ENCODE measurements around the gene GMDS.

The GMDS gene

DNA sequence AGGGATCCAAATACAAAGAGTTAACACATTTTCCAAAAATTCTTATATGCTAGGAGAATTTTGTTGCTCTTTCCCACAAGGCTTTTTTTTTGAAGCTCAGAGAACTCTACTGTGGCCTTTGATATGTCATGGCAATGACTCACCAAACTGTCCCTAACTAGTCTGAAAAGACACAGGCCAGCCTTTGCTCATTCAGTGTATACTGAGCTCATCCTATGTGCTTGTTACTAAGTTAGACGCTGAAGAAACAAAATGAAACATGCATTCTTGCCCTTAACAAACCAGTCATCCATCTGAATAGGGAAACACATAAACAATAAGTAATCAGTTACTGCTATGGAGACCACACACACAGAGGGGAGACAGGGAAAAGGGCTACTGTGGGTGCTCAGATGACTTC, 343.8 kb downstream of the GMDS start:
- DNase-seq (ENCODE audit: low read depth in 3 of 3), result no peak

DNA sequence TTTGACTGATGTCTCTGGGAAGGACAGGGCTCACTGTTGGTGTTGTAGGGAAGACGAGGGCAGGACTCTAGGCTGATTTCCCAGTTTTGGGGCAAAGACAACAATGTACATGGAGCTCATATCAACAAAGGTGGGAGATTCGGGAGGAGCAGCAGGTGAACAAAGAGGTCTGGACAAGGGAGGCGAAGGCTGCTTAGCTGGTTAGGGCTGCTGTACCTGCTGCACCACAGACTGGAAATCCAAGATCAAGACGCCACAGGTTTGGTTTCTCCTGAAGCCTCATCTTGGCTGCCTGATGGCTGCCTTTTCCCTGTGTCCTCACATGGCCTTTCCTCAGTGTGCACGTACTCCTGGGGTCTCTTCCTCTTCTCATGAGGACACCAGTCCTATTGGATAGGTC, 348.5 kb downstream of the GMDS start:
- DNase-seq (ENCODE audit: low read depth in 3 of 3), result no peak

DNA sequence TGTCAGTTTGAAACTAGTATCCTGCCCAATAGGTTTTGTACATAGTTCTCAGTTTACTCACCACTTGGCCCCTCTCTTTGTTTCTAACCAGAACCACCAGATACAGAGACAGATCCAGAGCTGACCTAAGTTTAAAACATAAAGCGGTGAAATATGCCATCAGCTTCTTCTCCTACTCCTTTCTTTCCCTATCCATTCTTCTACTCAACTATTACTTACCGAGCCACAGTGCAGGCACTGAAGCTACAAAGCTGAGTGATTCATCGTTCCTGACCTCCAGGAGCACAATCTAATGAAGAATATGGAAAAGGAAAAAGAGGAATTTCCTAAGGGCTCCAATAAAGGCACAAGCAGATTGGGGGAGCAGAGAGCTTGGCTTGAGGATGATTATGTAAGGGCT, 349.7 kb downstream of the GMDS start:
- no peak for DNase-seq (ENCODE audit: low read depth in 3 of 3)

DNA sequence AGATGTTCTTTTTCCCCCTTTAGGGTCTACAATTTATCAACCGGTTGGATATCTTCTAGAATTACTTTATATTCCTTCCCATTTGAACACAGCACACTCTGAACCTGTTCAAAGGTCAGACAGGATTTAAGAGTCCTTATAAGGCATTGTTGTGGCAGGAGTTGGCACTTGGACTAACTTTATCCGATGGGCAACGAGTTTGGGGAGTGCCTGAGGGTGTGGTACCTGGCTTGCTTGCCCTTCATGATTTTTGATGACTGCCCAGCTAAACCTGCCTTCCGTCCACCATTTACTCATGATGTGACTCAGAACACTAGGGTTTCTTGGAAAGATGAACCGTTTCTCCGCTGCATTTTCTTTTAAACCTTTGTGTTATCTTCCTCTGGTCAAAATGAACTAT, 350.5 kb downstream of the GMDS start:
- no peak for DNase-seq (ENCODE audit: low read depth in 3 of 3)

DNA sequence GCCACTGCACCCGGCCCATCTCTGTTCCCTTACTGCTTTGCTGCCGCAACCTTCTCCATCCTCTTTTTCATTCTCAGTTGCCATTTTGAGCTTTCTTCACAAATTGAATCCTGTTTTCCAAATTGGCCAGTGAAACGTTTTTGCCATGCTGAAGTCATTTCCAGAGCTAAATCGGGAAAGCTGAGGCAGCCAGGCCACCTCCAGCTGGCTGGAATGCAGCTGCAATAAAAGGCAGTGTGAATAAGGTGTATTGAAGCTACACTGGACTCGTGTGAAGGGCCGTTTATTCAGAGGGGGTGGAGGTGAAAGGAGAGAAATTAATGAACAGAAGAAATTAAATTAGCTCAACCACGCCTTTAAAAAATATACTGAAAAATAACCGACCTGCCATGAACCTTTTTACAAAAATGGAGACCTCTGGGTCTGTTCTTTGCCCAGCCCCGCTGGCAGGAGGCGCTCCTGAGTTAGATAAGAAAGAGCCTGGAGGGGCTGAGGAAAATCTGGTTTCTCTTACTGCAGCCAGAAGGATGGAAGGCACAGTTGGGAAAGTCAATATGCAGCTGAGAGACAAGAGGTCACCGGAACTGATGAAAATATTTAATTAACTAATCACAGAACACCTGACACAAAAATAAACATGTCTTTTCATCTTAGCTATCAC, 351.8 kb downstream of the GMDS start:
- DNase-seq (ENCODE audit: low read depth in 3 of 3), result no peak

DNA sequence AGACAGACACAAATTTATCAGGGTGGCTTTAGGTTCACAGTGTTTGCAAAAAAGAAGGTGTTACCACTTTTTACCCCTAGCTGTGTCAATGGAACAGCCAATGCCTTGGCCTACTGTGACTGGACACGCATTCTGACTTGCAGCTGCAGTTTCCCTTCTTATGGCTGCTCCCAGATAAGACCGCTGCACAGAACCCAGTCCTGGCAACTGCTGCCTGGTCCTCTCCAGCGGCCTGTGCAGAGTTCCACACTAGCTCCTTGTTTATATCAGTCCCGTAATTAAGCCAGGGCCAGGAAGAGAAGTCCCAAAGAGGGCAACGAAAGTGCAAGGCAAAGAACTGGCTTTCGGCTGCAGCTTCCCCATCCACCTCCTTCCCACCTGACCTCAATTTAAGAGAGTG, 352.7 kb downstream of the GMDS start:
- DNase-seq (ENCODE audit: low read depth in 3 of 3), result no peak

DNA sequence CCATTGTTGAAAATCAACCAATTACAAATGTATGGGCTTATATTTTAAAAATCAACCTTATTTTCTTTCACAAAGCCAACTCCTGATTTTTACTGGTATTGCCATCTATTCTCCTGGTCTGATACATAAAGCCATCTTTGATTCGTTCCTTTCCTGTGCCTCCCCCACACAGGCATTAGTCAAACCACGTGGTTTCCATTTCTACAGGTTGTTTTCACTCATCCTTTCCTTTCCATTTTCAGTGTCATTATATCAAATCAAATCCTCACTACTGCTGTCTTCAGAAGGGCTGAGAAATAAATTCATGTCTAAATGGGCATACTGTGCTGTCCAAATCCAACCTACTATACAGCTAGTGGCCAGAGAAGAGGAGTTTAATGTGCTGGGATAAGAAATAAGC, 354.4 kb downstream of the GMDS start:
- DNase-seq (ENCODE audit: low read depth in 3 of 3), result no peak

DNA sequence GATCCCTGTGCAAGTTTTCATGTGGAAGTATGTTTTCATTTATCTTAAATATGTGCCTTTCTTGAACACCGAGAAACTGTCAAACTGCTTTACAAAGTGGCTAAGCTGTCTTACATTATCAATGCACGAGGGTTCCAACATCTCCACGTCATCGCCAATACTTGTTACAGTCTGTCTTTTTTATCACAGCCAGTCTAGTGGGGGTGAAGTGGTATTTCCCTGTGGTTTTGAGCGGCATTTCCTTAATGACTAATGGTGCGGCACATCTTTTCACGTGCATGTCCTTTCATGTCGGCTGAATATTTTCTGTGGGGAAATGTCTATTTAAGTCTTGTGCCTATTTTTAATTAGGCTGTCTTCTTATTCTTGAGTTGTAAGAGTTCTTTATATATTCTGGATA, 355.3 kb downstream of the GMDS start:
- DNase-seq (ENCODE audit: low read depth in 3 of 3), result no peak

DNA sequence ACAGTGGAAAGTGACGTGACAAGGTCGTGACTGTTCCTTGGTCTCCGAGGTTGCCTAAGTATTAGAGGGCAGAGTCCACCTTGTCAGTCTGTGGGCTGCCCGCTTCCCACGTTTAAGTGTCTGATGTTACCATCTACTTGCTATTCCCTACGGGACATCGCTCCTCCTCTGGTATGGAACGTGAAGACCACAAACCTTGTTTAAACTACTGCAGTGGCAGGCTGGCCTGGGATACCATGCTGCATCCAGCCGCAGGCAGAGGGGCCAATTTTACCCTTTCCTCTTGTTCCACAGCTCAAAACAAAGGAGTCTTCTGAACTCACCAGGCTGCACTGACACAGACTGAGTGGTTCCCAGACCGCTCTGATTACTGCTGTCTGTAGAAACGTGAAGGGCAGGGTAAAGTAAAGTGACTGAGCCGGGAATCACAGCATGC, 359.8 kb downstream of the GMDS start:
- no peak for DNase-seq (ENCODE audit: low read depth in 3 of 3)

DNA sequence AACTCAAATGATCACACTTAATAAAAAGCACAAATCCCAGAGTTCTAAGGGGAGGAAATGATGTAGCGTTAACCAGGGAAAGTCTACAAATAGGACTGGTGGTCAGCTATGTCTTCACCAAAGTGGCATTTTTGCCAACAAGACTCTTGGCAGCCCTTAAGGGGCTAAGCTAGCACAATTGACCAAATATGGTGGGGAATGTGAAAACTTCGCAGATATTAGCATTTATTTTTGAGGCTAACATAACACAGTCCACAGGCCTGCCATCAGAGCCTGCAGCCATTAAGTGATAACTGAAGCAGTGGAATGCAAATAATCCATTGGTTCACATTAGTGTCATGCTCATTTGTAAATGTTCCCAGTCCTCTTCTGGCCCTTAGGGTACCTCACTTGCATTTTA, 361.1 kb downstream of the GMDS start:
- no peak for DNase-seq (ENCODE audit: low read depth in 3 of 3)

DNA sequence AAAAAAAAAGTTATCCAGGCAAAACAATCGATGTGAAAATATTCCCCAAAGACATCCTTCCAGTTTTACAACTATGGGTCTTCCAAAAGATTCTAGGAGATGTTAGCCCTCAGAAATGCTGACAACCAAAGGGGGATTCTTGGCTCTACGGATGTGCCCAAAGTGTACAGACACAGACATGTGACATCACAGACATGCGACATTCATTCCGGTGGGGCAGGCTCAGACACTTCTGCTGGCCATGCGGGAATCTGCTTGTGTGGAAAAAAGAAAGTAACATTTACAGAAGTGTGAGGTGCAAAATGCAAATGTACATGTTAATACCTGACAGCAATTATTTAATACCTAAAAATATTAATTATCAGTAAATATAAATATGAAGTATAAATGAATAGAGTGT, 367.1 kb downstream of the GMDS start:
- DNase-seq (ENCODE audit: low read depth in 3 of 3), result no peak

DNA sequence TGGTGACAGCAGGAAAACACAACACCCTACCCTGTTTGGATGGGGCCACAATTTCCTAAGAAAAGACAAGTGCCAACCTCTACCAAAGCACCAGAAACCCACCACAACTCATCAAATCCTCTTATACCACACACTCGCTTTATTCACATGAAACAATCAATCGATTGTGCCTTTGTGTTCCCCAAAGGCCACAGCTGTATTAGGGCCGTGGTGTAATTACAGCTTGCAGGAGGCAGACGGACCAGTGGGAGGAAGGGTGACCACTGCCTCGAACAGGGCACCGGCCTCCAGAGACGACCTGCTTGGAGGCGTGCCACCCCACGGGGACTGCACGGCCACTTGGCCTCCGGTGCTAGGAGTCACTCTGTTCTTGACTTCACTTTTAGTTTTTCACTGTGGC, 371.6 kb downstream of the GMDS start:
- DNase-seq (ENCODE audit: low read depth in 3 of 3), result no peak

DNA sequence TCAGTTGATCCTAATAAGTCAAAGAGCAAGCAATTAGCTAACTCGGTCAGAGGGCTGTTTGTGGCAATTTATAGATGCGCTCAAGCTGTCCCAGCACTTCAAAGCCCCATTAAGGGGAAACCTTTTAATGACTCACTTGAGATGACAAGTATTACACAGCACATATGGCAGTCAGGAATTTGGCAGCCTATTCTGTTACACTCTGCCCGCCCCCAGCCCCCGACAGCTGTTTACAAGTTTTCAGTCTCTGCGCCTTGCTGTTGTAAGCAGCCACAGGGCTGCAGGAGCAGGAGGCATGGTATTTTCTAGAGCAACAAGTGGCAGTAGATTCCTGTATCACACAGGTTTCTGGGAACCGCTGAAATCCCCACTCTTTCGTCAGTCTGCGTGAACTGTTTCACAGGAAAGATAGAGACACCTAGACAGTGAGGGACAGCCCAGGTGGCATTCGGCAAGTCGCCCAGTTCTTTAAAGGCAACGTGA, 372.7 kb downstream of the GMDS start:
- DNase-seq (ENCODE audit: low read depth in 3 of 3), result no peak

DNA sequence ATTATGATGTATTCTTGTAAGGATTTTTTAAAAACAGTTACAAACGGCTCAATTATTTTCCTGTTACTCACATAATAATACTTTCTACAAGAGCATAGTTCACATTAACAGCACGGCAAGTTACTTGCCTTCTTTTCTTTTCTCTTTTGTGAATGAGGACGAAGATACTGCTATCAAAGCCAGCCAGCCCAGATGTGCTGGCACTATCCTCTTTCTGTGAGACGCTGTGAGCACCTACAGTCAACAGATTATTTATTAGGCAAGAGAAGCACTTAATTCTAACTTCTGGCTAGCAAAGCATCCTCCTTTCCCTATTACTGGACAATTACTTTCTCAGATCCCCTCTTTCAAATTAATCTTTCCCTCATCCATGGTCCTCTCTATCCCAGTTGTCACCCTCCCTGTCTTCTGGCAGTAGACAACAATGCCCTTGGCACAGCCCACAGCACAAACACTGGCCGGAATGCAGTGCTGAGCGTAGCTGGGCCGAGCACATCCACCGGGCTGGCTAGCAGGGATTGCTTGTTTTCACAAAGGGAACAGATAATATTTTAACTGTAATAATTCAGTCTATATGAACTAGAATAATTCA, 373.6 kb downstream of the GMDS start:
- DNase-seq (ENCODE audit: low read depth in 3 of 3), result no peak

DNA sequence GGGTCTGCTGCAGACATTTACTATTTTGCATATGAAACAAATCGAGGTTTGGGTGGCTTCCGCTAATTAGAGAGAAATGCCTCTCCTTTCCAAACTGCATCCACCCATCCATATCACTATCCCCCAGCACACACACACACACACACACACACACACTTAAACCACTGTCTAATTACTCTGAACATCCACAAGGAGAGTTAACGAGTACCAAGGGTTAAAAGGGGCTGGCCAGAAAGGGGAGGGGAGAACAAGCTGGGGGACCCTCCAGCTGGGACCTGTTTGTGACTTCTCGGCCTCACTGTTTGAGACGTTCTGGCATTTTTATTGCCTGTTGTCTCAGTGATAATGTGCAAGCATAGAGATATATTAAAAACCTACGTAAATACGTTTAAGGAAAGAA, 374.5 kb downstream of the GMDS start:
- no peak for DNase-seq (ENCODE audit: low read depth in 3 of 3)

DNA sequence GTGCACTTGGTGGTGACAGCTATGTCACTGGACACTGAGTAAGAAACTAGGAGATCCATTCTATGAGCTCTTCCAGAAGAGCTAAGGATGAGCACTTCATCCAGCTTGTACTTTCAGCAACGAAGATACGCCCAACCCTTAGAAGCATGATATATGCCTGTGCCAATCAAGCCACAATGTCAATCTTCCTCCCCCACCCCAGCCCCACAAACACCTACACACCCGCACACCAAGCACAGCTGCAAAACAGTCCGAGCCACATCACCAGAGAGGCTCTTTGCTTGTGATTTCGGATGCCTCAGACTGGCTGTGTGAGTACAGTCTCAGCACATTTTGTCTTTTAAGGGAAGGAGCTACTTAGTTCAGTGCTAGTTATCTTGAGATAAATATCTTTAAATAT, 375.2 kb downstream of the GMDS start:
- no peak for DNase-seq (ENCODE audit: low read depth in 3 of 3)

DNA sequence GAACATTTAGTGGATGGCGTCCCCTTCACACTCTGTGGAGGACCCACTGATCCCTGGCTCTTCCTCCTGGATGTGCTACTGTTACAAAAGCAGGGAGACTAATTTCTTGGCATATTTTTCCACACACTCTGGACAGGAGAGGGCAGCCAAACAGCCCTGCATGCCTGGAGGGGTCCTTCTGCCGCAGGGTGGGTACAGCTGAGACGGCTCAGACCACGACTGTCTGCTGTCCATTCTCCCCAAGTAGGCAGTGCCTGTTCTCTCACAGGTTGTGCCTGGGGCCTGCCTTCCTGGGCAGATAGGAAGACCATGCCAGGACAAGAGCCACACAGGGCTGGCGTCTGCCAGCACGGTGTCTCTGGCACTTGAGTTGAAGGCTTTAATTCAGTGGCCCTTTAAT, 375.6 kb downstream of the GMDS start:
- no peak for DNase-seq (ENCODE audit: low read depth in 3 of 3)

DNA sequence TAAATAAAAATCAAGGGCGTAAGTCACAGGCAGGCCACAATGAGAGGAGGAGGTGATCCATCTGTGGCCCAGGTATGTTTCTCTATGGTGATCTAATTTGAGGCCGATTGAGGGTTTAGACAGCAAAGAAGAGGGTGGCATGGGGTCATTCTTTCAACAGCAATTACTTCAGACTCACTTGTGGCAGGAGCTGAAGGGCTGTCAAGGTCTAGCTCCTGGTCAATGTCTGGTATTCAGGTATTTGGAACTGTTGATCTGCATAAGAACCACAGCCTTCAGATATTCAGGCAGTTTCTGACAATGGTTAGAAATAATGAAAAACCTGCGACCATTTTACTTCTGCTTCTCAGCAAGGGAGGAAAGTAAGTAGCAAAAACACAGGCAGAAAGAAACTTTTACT, 376.1 kb downstream of the GMDS start:
- no peak for DNase-seq (ENCODE audit: low read depth in 3 of 3)

DNA sequence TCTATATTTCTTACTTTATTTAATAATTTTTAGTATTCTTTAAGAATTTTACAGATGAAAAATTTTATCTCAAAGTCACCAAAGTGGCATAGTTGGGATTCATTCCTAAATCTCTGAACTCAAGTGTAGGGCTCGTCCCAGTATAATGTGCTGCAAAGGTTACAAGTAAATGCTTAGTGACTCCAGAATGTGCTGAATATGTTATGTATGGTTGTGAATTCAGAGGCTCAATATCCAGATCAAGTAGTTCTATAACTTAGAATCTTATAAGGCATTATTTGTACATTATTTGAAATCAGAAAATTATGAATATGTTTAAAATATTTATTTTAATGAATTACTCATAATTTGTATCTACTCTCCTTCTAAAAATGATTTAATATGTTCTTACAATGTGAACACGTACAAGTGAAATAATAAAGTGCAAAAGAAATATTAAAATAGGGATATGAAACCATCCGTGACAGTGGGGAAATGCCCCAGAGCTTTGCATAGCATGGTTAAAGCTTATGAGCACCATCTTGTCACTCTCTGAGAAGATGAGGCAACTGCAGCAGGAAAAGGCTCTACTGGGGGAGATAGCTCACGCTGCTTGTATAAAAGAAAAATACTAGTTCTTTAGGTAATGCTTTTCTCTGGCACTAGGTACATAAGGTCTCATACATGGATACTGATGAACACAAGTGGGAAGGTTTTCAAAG, 376.7 kb downstream of the GMDS start:
- no peak for DNase-seq (ENCODE audit: low read depth in 3 of 3)

DNA sequence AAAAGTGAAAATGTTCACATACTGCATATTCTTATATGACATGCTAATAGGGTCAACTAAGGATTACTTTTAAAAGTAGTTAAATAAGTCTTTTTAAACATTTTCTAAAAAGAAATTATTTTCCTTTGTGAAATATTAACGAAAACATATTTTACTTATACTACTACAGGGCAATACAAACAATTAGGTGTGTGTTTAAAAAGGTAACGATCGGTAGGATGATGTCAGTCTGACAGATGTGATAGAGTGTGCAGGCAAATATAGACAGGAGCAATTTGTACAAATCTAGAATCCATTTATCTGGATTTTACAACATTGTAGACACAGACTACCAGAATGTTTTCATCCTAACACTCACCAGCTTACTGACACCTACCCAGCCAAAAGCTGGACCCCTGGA, 378.2 kb downstream of the GMDS start:
- no peak for DNase-seq (ENCODE audit: low read depth in 3 of 3)

DNA sequence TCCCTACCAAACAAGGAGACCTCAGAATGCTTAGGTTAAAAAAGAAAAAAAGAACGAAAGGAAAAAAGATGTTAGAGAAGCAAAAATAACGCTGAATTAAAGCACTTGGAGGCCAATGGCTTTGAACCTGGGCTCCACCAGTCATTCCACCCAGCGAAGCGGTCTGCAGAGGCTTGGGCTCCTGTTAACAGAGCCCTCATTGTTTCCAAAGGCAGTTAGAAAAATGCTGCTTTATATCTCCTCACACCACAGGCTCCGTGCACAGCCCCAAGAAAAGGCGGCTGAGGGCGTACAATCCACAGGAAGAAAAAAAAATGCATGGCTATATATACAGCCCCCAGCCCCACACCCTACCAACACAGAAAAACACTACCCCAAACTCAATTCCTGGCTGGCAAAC, 379.8 kb downstream of the GMDS start:
- DNase-seq (ENCODE audit: low read depth in 3 of 3), result no peak

DNA sequence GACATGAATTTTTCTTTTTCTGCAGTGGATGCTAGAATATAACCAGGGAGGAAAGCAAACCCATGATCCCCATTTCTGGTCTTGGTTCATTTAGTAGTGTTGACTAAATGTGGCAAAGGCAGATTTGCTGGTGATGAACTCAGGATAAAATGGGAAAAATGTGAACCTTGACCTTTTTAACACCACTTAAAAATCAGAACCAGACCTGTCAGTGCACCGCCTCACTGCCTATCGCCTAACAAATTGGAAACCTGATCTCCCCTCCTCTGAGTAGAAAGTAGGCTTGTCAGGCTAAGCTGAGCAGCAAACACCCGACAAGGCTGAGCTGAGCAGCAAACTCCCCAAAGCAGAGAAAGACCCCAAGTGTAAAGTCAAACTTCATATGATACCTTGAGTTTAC, 380.9 kb downstream of the GMDS start:
- no peak for DNase-seq (ENCODE audit: low read depth in 3 of 3)

DNA sequence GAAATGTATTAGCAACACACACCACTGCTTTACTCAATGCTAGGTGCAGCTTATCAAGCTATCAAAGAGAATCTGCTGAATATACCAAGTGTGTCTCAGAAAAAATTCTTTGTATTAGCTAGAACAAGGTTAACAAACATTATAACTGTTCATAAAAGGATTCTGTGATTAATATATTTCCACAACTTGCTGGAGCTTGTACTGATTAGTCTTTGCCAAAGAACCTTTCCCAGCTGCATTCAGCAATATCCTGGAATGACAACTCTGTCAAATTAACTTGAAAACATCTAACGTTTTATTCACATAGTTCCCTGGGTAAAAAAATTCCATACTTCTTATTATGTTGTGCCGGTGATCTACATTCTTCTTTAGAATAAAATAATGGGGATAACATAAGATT, 383.0 kb downstream of the GMDS start:
- DNase-seq (ENCODE audit: low read depth in 3 of 3), result no peak
